ENCODE results near the gene LMF1. TPM values are rescaled to one million over a fixed set of nuclear protein-coding genes. Genes with fewer than 3 reads are reported as not detected.

The LMF1 gene
- polyA plus RNA-seq, 3 donors: 5.9 to 14.7 (median 10.6) TPM

- H3K36me3 Mint-ChIP-seq: peaks cover 5 to 6% of the 10 kb centered on the region in 2 donors
- no peak overlapping the region for H3K4me2 ChIP-seq (replicated peaks; ENCODE audit: extremely low read depth, low read length, poor library complexity, severe bottlenecking)
- no peaks in the 10 kb centered on the region for H3K27me3 ChIP-seq (ENCODE audit: control insufficient read depth in 2 of 2, insufficient read depth in 2 of 2, low read length in 2 of 2)
- H4K20me1 ChIP-seq (ENCODE audit: insufficient read depth, low read length): no peaks in the 10 kb centered on the region
- DNase-seq: no peak
- H3K9me3 Mint-ChIP-seq: no peaks in the 10 kb centered on the region
- no peaks in the 10 kb centered on the region for H3K4me1 Mint-ChIP-seq
- no peak for TF ChIP-seq CTCF (IDR thresholded peaks at IDR 0.05)
- H3K4me3 Mint-ChIP-seq: no peak overlapping the region
- no peaks in the 10 kb centered on the region for H3K9me3 ChIP-seq (replicated peaks in 1 of 2; ENCODE audit: control insufficient read depth in 1 of 2, insufficient read depth in 1 of 2, low read length in 2 of 2)
- intact Hi-C loops (cut with micrococcal nuclease): no loop called here
- no peak overlapping the region for H3K27ac Mint-ChIP-seq
- H3K4me3 ChIP-seq (replicated peaks in 1 of 3; ENCODE audit: low read depth in 2 of 3, low read length in 3 of 3): no peak overlapping the region
- H3K36me3 ChIP-seq (replicated peaks in 1 of 2; ENCODE audit: control insufficient read depth in 1 of 2, insufficient read depth in 2 of 2, low read length in 2 of 2): no peaks in the 10 kb centered on the region
- H3K27me3 Mint-ChIP-seq (ENCODE audit: low read depth in 3 of 3): peaks cover 0 to under 1% (median 0%) of the 10 kb centered on the region in 3 donors
- H2AFZ ChIP-seq (ENCODE audit: insufficient read depth, low read depth, low read length, poor library complexity, severe bottlenecking): no peak overlapping the region
- WGBS (ENCODE audit: insufficient coverage): 97% methylated on average over 28 of the region's 33 CpGs
- H3K79me2 ChIP-seq (ENCODE audit: insufficient read depth, low read length): no peaks in the 10 kb centered on the region
- H3K27ac ChIP-seq (ENCODE audit: low read depth in 1 of 2, low read length in 2 of 2): no peak overlapping the region
- H3K9ac ChIP-seq (ENCODE audit: insufficient read depth, low read length, poor library complexity, severe bottlenecking): no peak overlapping the region
- H3K4me1 ChIP-seq (ENCODE audit: control insufficient read depth in 1 of 2, insufficient read depth in 2 of 2, low read length in 2 of 2): no peaks in the 10 kb centered on the region
Measured at GRCh38 chr16:896261-897199, 74.3 kb downstream of the LMF1 start.

GRCh38 chr16:895371-895770, 75.4 kb downstream of the LMF1 start:
- 88% methylated on average over 24 of the region's 24 CpGs for WGBS (ENCODE audit: insufficient coverage)
- Mint-ChIP-seq H3K9me3 (no peaks in the 10 kb centered on the region), H3K4me3 (no peak overlapping the region)

More at GRCh38 chr16:895371-895770, 75.4 kb downstream of the LMF1 start:
- H3K9me3 ChIP-seq (replicated peaks in 1 of 2; ENCODE audit: control insufficient read depth in 1 of 2, insufficient read depth in 1 of 2, low read length in 2 of 2): no peaks in the 10 kb centered on the region
- no peaks in the 10 kb centered on the region for H3K79me2 ChIP-seq (ENCODE audit: insufficient read depth, low read length)
- Mint-ChIP-seq H3K36me3 (peaks cover 5 to 7% of the 10 kb centered on the region in 2 donors), H3K27me3 (ENCODE audit: low read depth in 3 of 3) (peaks cover 0 to 2% (median 0%) of the 10 kb centered on the region in 3 donors), H3K27ac (no peak overlapping the region), H3K4me1 (no peaks in the 10 kb centered on the region)
- H2AFZ ChIP-seq (ENCODE audit: insufficient read depth, low read depth, low read length, poor library complexity, severe bottlenecking): no peak overlapping the region
- H3K36me3 ChIP-seq (replicated peaks in 1 of 2; ENCODE audit: control insufficient read depth in 1 of 2, insufficient read depth in 2 of 2, low read length in 2 of 2): peaks cover 0 to 2% of the 10 kb centered on the region in 2 donors
- intact Hi-C loops (cut with micrococcal nuclease): no loop called here
- DNase-seq: no peak
- H3K27me3 ChIP-seq (ENCODE audit: control insufficient read depth in 2 of 2, insufficient read depth in 2 of 2, low read length in 2 of 2): no peaks in the 10 kb centered on the region
- H4K20me1 ChIP-seq (ENCODE audit: insufficient read depth, low read length): no peaks in the 10 kb centered on the region
- no peak overlapping the region for H3K4me2 ChIP-seq (replicated peaks; ENCODE audit: extremely low read depth, low read length, poor library complexity, severe bottlenecking)
- no peak overlapping the region for H3K27ac ChIP-seq (ENCODE audit: low read depth in 1 of 2, low read length in 2 of 2)
- H3K4me1 ChIP-seq (ENCODE audit: control insufficient read depth in 1 of 2, insufficient read depth in 2 of 2, low read length in 2 of 2): no peaks in the 10 kb centered on the region
- no peak overlapping the region for H3K4me3 ChIP-seq (replicated peaks in 1 of 3; ENCODE audit: low read depth in 2 of 3, low read length in 3 of 3)
- H3K9ac ChIP-seq (ENCODE audit: insufficient read depth, low read length, poor library complexity, severe bottlenecking): no peak overlapping the region
- no peak for TF ChIP-seq CTCF (IDR thresholded peaks at IDR 0.05)

Data from CD14-positive monocyte (primary cell).